B cell (primary cell): Measurements from ENCODE around the gene TRAPPC12. TPM values are rescaled to one million over a fixed set of nuclear protein-coding genes. Genes with fewer than 3 reads are reported as not detected.

Experiments used
- ATAC-seq: fragments of 200-7000 bp; cut with Tn5 transposase; one replicate; pipeline ENCODE4 v1.10.0; 2021; ENCODE audit warnings: low read depth, mild to moderate bottlenecking, moderate number of reproducible peaks, moderate library complexity
- CTCF ChIA-PET: fragments of 350-600 bp; sonication (Branson Sonifier 250); formaldehyde crosslinking; loops from one replicate; lab custom pipeline; 2021; ENCODE audit warnings: antibody characterized with exemption, inconsistent platforms; lab: Charles Lee
- POLR2A ChIA-PET: fragments of 350-600 bp; sonication (Branson Sonifier 250); formaldehyde crosslinking; loops from one replicate; lab custom pipeline; 2021; ENCODE audit warnings: antibody characterized with exemption; lab: Charles Lee
- DNase-seq: peaks from one replicate; pipeline ENCODE4 v3.0.0; 2013
- H2AFZ ChIP-seq: 2 replicates; pipeline ENCODE4 v1.6.1; 2012; ENCODE audit warnings: mild to moderate bottlenecking, low read depth, low read length; ENCODE audit not compliant: insufficient read depth, poor library complexity, severe bottlenecking
- H3K27ac ChIP-seq, 2 donors: 1 replicate in 1 of 2; 2 replicates in 1 of 2; pipeline ENCODE4 v1.5.1; 2012 to 2013; ENCODE audit warnings: low read length in 2 of 2, mild to moderate bottlenecking in 2 of 2, moderate library complexity in 1 of 2
- H3K27me3 ChIP-seq, 4 experiments: fragments of 200-600 bp in 1 of 4; sonication (generic) in 1 of 4; replicated peaks in 1 of 4; 1 replicate in 2 of 4; 2 replicates in 2 of 4; pipeline versions ENCODE4 v1.6.1 to v1.7.0; 2013 to 2016; ENCODE audit warnings: low read length in 3 of 4, mild to moderate bottlenecking in 2 of 4, mixed read lengths in 1 of 4, moderate library complexity in 1 of 4; ENCODE audit not compliant: insufficient read depth in 4 of 4, control insufficient read depth in 3 of 4; ENCODE audit errors: control extremely low read depth in 1 of 4
- H3K36me3 ChIP-seq, 2 experiments: replicated peaks in 1 of 2; 1 replicate in 1 of 2; 2 replicates in 1 of 2; pipeline versions ENCODE4 v1.6.1 to v1.7.1; 2013; ENCODE audit warnings: low read length in 1 of 2; ENCODE audit not compliant: insufficient read depth in 2 of 2, control insufficient read depth in 1 of 2; ENCODE audit errors: control extremely low read depth in 1 of 2, extremely low read depth in 1 of 2
- H3K4me1 ChIP-seq, 2 donors: fragments of 200-600 bp in 1 of 2; sonication (generic) in 1 of 2; 1 replicate in 1 of 2; 2 replicates in 1 of 2; pipeline versions ENCODE4 v1.5.1 to v1.6.1; 2013 to 2017; ENCODE audit warnings: low read length in 2 of 2; ENCODE audit not compliant: control insufficient read depth in 2 of 2, insufficient read depth in 2 of 2
- H3K4me2 ChIP-seq: replicated peaks from 2 replicates; pipeline ENCODE3; 2012; ENCODE audit warnings: mild to moderate bottlenecking, low read depth, low read length; ENCODE audit not compliant: poor library complexity, severe bottlenecking
- H3K4me3 ChIP-seq, 5 experiments: fragments of 200-600 bp in 1 of 5; sonication (generic) in 1 of 5; 1 replicate in 3 of 5; 2 replicates in 2 of 5; pipeline versions ENCODE4 v1.5.1 to v1.7.0; 2011 to 2016; ENCODE audit warnings: low read length in 4 of 5, mild to moderate bottlenecking in 4 of 5, low read depth in 2 of 5, control low read depth in 1 of 5, moderate library complexity in 1 of 5; ENCODE audit not compliant: insufficient read depth in 1 of 5; ENCODE audit errors: control extremely low read depth in 1 of 5, extremely low read depth in 1 of 5
- H3K79me2 ChIP-seq: fragments of 200-600 bp; sonication (generic); one replicate; pipeline ENCODE4 v1.6.0; 2016; ENCODE audit warnings: low read length; ENCODE audit not compliant: control insufficient read depth, insufficient read depth
- H3K9ac ChIP-seq: fragments of 200-600 bp; sonication (generic); 2 replicates; pipeline ENCODE4 v1.6.1; 2017; ENCODE audit warnings: mild to moderate bottlenecking, low read length, moderate library complexity
- H3K9me3 ChIP-seq, 3 donors: one replicate each; pipeline versions ENCODE4 v1.6.1 to v1.7.1; 2013; ENCODE audit warnings: low read length in 2 of 3; ENCODE audit not compliant: control insufficient read depth in 2 of 3, insufficient read depth in 1 of 3; ENCODE audit errors: control extremely low read depth in 1 of 3
- H4K20me1 ChIP-seq: 2 replicates; pipeline ENCODE4 v1.6.0; 2012; ENCODE audit warnings: mild to moderate bottlenecking, low read length; ENCODE audit not compliant: insufficient read depth, control insufficient read depth, poor library complexity, severe bottlenecking
- H3K27ac Mint-ChIP-seq: one replicate; pipeline ENCODE4 v1.8.0; 2021; ENCODE audit warnings: mixed read lengths
- H3K27me3 Mint-ChIP-seq: one replicate; pipeline ENCODE4 v1.8.0; 2021; ENCODE audit warnings: mixed read lengths
- H3K4me1 Mint-ChIP-seq: one replicate; pipeline ENCODE4 v1.8.0; 2021; ENCODE audit warnings: mixed read lengths
- H3K4me3 Mint-ChIP-seq: one replicate; pipeline ENCODE4 v1.8.0; 2021; ENCODE audit warnings: mixed read lengths
- H3K9me3 Mint-ChIP-seq: one replicate; pipeline ENCODE4 v1.8.0; 2022; ENCODE audit warnings: mixed read lengths; ENCODE audit not compliant: insufficient read depth
- EZH2 ChIP-seq: IDR thresholded peaks from 2 replicates; pipeline ENCODE4 v1.6.1; 2012; ENCODE audit warnings: borderline replicate concordance, low read depth, mild to moderate bottlenecking, moderate library complexity, low read length; ENCODE audit not compliant: insufficient read depth, poor library complexity, severe bottlenecking
- WGBS: methylation state at CpG from one replicate; pipeline ENCODE4 v1.1.5; 2013; ENCODE audit warnings: missing lambda C conversion rate; ENCODE audit not compliant: insufficient coverage; 5-methylcytosine and 5-hydroxymethylcytosine counted together
- intact Hi-C: fragments of 100-400 bp; cut with micrococcal nuclease; formaldehyde crosslinking; loops from one replicate; pipeline ENCODE4 v1.10.0; 2022
- polyA plus RNA-seq: library from polyadenylated mRNA; depleted of rRNA; stranded (reverse); fragments of >200 nt; gene quantifications from 2 replicates; pipeline ENCODE4 v1.2.3, GENCODE V29; 2012
- total RNA-seq, 2 donors: library from RNA; stranded (reverse); fragments of 120-200 nt in 1 of 2; gene quantifications; 1 replicate in 1 of 2; 2 replicates in 1 of 2; pipeline versions ENCODE4 v1.2.3 to v1.2.4, GENCODE V29; 2013 to 2022
- TF ChIP-seq, protein P1 (sequence below): fragments of 200-600 bp; IDR thresholded peaks from one replicate; pipeline ENCODE4 v1.8.0; 2022; ENCODE audit warnings: antibody characterized with exemption, mild to moderate bottlenecking

The TRAPPC12 gene
- total and polyA plus RNA-seq, 2 donors (not counting 1 experiment from before 2014, with no cell fraction given), result 80.9 to 151 TPM

DNA sequence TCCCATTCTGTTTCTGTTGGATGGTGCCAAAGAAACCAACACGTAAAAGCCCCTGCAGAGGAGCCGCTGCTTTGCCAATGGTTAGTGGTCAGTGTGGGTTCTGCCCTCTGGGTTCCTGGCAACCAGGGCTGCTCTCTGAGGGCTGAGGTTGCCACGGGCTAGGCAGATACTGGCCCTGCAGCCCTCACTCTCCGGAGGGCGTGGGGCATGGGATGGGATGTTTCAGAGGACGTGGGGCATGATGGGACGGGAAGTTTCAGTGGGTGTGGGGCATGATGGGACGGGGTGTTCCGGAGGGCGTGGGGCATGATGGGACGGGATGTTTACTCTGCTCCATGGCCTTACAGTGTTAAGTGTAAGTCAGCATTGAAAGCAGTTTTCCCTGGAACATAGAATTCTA, 105.7 kb downstream of the TRAPPC12 start:
- ChIA-PET CTCF (no interaction called here), POLR2A (no interaction called here)
- no peak for DNase-seq
- intact Hi-C loops, result no loop called here
- H3K36me3 ChIP-seq, result peaks cover 0 to 7% of the 10 kb centered on the region in 2 experiments
- peaks cover 0 to 15% (median 0%) of the 10 kb centered on the region in 3 donors for H3K9me3 ChIP-seq
- H3K9me3 Mint-ChIP-seq, result no peaks in the 10 kb centered on the region
- no peak overlapping the region for H3K4me3 Mint-ChIP-seq
- H3K4me3 ChIP-seq, result no peak overlapping the region
- no peaks in the 10 kb centered on the region for H3K27me3 Mint-ChIP-seq
- no peak for TF ChIP-seq EZH2
- TF ChIP-seq, protein P1, sequence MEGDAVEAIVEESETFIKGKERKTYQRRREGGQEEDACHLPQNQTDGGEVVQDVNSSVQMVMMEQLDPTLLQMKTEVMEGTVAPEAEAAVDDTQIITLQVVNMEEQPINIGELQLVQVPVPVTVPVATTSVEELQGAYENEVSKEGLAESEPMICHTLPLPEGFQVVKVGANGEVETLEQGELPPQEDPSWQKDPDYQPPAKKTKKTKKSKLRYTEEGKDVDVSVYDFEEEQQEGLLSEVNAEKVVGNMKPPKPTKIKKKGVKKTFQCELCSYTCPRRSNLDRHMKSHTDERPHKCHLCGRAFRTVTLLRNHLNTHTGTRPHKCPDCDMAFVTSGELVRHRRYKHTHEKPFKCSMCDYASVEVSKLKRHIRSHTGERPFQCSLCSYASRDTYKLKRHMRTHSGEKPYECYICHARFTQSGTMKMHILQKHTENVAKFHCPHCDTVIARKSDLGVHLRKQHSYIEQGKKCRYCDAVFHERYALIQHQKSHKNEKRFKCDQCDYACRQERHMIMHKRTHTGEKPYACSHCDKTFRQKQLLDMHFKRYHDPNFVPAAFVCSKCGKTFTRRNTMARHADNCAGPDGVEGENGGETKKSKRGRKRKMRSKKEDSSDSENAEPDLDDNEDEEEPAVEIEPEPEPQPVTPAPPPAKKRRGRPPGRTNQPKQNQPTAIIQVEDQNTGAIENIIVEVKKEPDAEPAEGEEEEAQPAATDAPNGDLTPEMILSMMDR, result no peak
- H3K27me3 ChIP-seq, result no peaks in the 10 kb centered on the region
- ATAC-seq, result no peak
- no peak overlapping the region for H3K27ac ChIP-seq
- H4K20me1 ChIP-seq, result no peaks in the 10 kb centered on the region
- no peaks in the 10 kb centered on the region for H3K79me2 ChIP-seq
- H3K4me1 ChIP-seq, result peaks cover 5% of the 10 kb centered on the region in 2 donors
- H3K4me2 ChIP-seq, result no peak overlapping the region
- H3K27ac Mint-ChIP-seq, result no peak overlapping the region
- H3K9ac ChIP-seq, result no peak overlapping the region
- WGBS, result 97% methylated on average over 11 of the region's 11 CpGs
- H3K4me1 Mint-ChIP-seq, result peaks cover 5% of the 10 kb centered on the region
- H2AFZ ChIP-seq, result no peak overlapping the region

DNA sequence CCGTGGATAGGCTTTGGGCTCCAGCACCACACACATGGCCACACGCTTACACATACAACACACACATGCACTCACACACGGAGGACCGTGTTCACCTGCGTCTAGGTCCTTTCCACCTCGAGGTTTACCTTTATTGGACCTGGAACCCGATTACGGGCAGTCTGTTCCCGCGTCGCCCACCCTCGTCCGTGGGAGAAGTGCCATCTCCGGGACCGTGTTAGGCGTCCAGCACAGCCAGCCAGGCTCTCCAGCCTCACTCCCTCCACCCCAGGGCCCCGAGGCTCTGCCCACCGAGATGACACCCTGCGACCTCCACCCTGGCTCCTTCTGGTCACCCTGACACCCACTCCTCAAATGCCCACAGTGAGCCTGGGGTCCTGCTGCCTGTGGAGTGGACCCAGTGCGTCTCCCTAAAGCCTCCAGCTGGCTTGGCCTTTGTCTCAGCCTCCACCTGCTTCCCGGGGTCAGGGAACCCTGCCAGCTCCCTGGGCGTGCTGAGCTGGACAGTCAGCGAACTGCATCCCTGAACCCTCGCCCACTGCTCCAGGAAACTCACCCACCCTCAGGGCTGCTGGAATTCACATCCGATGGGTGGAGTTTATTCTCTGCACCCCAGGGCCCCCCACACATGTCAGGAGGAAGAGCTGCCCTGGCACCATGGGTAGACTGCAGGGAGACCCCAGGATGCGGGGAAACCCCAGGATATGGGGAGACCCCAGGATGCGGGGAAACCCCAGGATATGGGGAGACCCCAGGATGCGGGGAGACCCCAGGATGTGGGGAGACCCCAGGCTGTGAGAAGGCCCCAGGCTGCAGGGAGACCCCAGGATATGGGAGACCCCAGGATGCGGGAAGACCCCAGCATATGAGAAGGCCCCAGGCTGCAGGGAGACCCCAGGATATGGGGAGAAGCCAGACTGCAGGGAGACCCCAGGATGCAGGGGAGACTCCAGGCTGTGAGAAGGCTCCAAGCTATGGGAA, 106.8 kb downstream of the TRAPPC12 start:
- H3K4me3 ChIP-seq, result no peak overlapping the region
- H4K20me1 ChIP-seq, result no peaks in the 10 kb centered on the region
- H3K4me3 Mint-ChIP-seq, result no peak overlapping the region
- no peak overlapping the region for H2AFZ ChIP-seq
- intact Hi-C loops, result no loop called here
- H3K9me3 ChIP-seq, result peaks cover 0 to 15% (median 0%) of the 10 kb centered on the region in 3 donors
- no peaks in the 10 kb centered on the region for H3K27me3 ChIP-seq
- no peaks in the 10 kb centered on the region for H3K4me1 ChIP-seq
- DNase-seq (no peak), ATAC-seq (no peak)
- no peak overlapping the region for H3K27ac Mint-ChIP-seq
- no peak overlapping the region for H3K9ac ChIP-seq
- ChIA-PET CTCF (no interaction called here), POLR2A (no interaction called here)
- 98% methylated on average over 27 of the region's 29 CpGs for WGBS
- H3K27ac ChIP-seq, result no peak overlapping the region
- no peak for TF ChIP-seq EZH2
- TF ChIP-seq, protein P1, result no peak
- no peaks in the 10 kb centered on the region for H3K79me2 ChIP-seq
- no peaks in the 10 kb centered on the region for H3K27me3 Mint-ChIP-seq
- H3K36me3 ChIP-seq, result peaks cover 0 to 7% of the 10 kb centered on the region in 2 experiments
- no peaks in the 10 kb centered on the region for H3K4me1 Mint-ChIP-seq
- H3K4me2 ChIP-seq, result no peak overlapping the region
- no peaks in the 10 kb centered on the region for H3K9me3 Mint-ChIP-seq
